T-helper 9 cell (primary cell): Measurements from ENCODE around the gene RASA4B.

ENCODE experiments used
- DNase-seq: peaks from one replicate; pipeline ENCODE4 v3.0.0-alpha.2; 2020

RASA4B gene

GRCh38 chr7:102452451-102452850, 65.1 kb downstream of the RASA4B start:
- no peak for DNase-seq

- DNase-seq = no peak
Observed at GRCh38 chr7:102451371-102452054, 66.1 kb downstream of the RASA4B start.

- peak; percentile 33 for DNase-seq
Observed at GRCh38 chr7:102450242-102450641, 67.3 kb downstream of the RASA4B start.

GRCh38 chr7:102449136-102449535, 68.4 kb downstream of the RASA4B start:
- DNase-seq = no peak

GRCh38 chr7:102447311-102447710, 70.3 kb downstream of the RASA4B start:
- no peak for DNase-seq

- no peak for DNase-seq
Observed at GRCh38 chr7:102446387-102447156, 71.0 kb downstream of the RASA4B start.

GRCh38 chr7:102445674-102446071, 71.9 kb downstream of the RASA4B start:
- no peak for DNase-seq

- DNase-seq = no peak
Observed at GRCh38 chr7:102444961-102445673, 72.5 kb downstream of the RASA4B start.

- no peak for DNase-seq
Observed at GRCh38 chr7:102439963-102440795, 77.4 kb downstream of the RASA4B start.

- DNase-seq = no peak
Observed at GRCh38 chr7:102436118-102436517, 81.5 kb downstream of the RASA4B start.

- peak; percentile 20 for DNase-seq
Observed at GRCh38 chr7:102434039-102434486, 83.5 kb downstream of the RASA4B start.

- peak; percentile 89 for DNase-seq
Observed at GRCh38 chr7:102433219-102434038, 84.1 kb downstream of the RASA4B start, which contains the start of gene ORAI2. Gene ORAI2 (plus strand): TSS chr7:102433575. CDS start chr7:102438957, 5,382 bp downstream.
